GM13976 (cell line): ENCODE data around the gene ACTL6B.

ENCODE experiments used
- DNase-seq: peaks from one replicate; pipeline ENCODE4 v3.0.0; 2012; ENCODE audit warnings: low spot score
- CTCF ChIP-seq: IDR thresholded peaks from 2 replicates; pipeline ENCODE4 v1.5.1; 2012; ENCODE audit warnings: borderline replicate concordance, mild to moderate bottlenecking; ENCODE audit not compliant: insufficient read depth; ENCODE audit errors: extremely low read depth, missing control alignments, control extremely low read depth
- in situ Hi-C: fragments of 300-500 bp; cut with MboI; formaldehyde crosslinking; loops from one replicate; pipeline ENCODE4 v1.12.0; 2022; ENCODE audit warnings: low sequenced_read_pairs, mixed read lengths, inconsistent platforms; ENCODE audit not compliant: unreplicated experiment

ACTL6B gene

GRCh38 chr7:100684534-100685042 lies 28.3 kb upstream of the ACTL6B start:
- TF ChIP-seq CTCF = no peak
- in situ Hi-C loops = no loop called here
- DNase-seq = peak; percentile 17

GRCh38 chr7:100683659-100684533 lies 27.6 kb upstream of the ACTL6B start:
- TF ChIP-seq CTCF = no peak
- in situ Hi-C loops = no loop called here
- no peak for DNase-seq

GRCh38 chr7:100682991-100683658 lies 26.9 kb upstream of the ACTL6B start:
- in situ Hi-C loops = no loop called here
- no peak for TF ChIP-seq CTCF
- peak; percentile 25 for DNase-seq

- TF ChIP-seq CTCF = no peak
- in situ Hi-C loops = no loop called here
- DNase-seq = peak; percentile 28
Observed at GRCh38 chr7:100682228-100682741, 26.0 kb upstream of the ACTL6B start.

- DNase-seq = peak; percentile 24
- TF ChIP-seq CTCF = no peak
- in situ Hi-C loops = no loop called here
Observed at GRCh38 chr7:100681491-100682227, 25.4 kb upstream of the ACTL6B start.
